Large intestine (tissue), 3 donors: ENCODE results near the gene EPHB4. TPM values are rescaled to one million over a fixed set of nuclear protein-coding genes. Genes with fewer than 3 reads are reported as not detected.
"Not testable (repeated sequence)": the region's sequence is repeated elsewhere in the genome, so short reads cannot be mapped to it uniquely, and the experiment has no call there.

ENCODE experiments used
- DNase-seq, 2 donors: peaks; one replicate each; pipeline versions ENCODE4 v3.0.0 to v3.0.0-alpha.2; 2013
- H3K27ac ChIP-seq: one replicate; pipeline ENCODE4 v1.5.1; 2013; ENCODE audit warnings: low read length
- H3K27me3 ChIP-seq: 2 replicates; pipeline ENCODE4 v1.6.1; 2013; ENCODE audit warnings: low read length; ENCODE audit not compliant: control insufficient read depth, insufficient read depth
- H3K36me3 ChIP-seq: 2 replicates; pipeline ENCODE4 v1.6.1; 2013; ENCODE audit warnings: low read length; ENCODE audit not compliant: control insufficient read depth, insufficient read depth
- H3K4me1 ChIP-seq: one replicate; pipeline ENCODE4 v1.6.1; 2013; ENCODE audit warnings: low read length; ENCODE audit not compliant: control insufficient read depth, insufficient read depth
- H3K4me3 ChIP-seq: one replicate; pipeline ENCODE4 v1.5.1; 2013; ENCODE audit warnings: low read length
- H3K9me3 ChIP-seq: one replicate; pipeline ENCODE4 v1.6.1; 2013; ENCODE audit warnings: mild to moderate bottlenecking, low read depth, low read length, moderate library complexity; ENCODE audit not compliant: control insufficient read depth
- WGBS: methylation state at CpG from one replicate; pipeline ENCODE4 v1.1.5; 2013; ENCODE audit warnings: low lambda C conversion rate; ENCODE audit not compliant: insufficient coverage; 5-methylcytosine and 5-hydroxymethylcytosine counted together
- polyA plus RNA-seq: library from polyadenylated mRNA; unstranded; fragments of 120-200 nt; gene quantifications from one replicate; pipeline ENCODE4 v1.2.1, GENCODE V29; 2013

The EPHB4 gene
- polyA plus RNA-seq, 1 donor, result 30.4 TPM

GRCh38 chr7:100785878-100786277 lies 41.4 kb downstream of the EPHB4 start:
- DNase-seq, result no peak
- no CpG with 5 or more reads among the region's 17 CpGs for WGBS
- H3K9me3 ChIP-seq, result peaks cover 10% of the 10 kb centered on the region
- H3K36me3 ChIP-seq, result no peaks in the 10 kb centered on the region
- no peak overlapping the region for H3K27ac ChIP-seq
- H3K4me3 ChIP-seq, result no peak overlapping the region
- no peaks in the 10 kb centered on the region for H3K4me1 ChIP-seq
- H3K27me3 ChIP-seq, result no peaks in the 10 kb centered on the region

- no peak for DNase-seq
- no peaks in the 10 kb centered on the region for H3K36me3 ChIP-seq
- peaks cover 10% of the 10 kb centered on the region for H3K9me3 ChIP-seq
- H3K4me1 ChIP-seq, result no peaks in the 10 kb centered on the region
- H3K27ac ChIP-seq, result no peak overlapping the region
- no peak overlapping the region for H3K4me3 ChIP-seq
- no CpG with 5 or more reads among the region's 2 CpGs for WGBS
- no peaks in the 10 kb centered on the region for H3K27me3 ChIP-seq
These were observed 43.5 kb downstream of the EPHB4 start for GRCh38 chr7:100783804-100784203.

- DNase-seq, result no peak
- WGBS, result no CpG with 5 or more reads among the region's 7 CpGs
- no peaks in the 10 kb centered on the region for H3K27me3 ChIP-seq
These were observed 46.1 kb downstream of the EPHB4 start for GRCh38 chr7:100781255-100781654.

GRCh38 chr7:100779359-100779758 lies 48.0 kb downstream of the EPHB4 start:
- H3K36me3 ChIP-seq, result no peaks in the 10 kb centered on the region
- no peaks in the 10 kb centered on the region for H3K4me1 ChIP-seq
- no peaks in the 10 kb centered on the region for H3K27me3 ChIP-seq
- DNase-seq, result no peak
- no peak overlapping the region for H3K27ac ChIP-seq
- H3K9me3 ChIP-seq, result peaks cover 5% of the 10 kb centered on the region
- WGBS, result no CpG with 5 or more reads among the region's 17 CpGs
- H3K4me3 ChIP-seq, result no peak overlapping the region

More at GRCh38 chr7:100781255-100781654, 46.1 kb downstream of the EPHB4 start:
- Histone ChIP-seq H3K9me3 (peaks cover 10% of the 10 kb centered on the region), H3K4me1 (no peaks in the 10 kb centered on the region), H3K27ac (no peak overlapping the region), H3K4me3 (no peak overlapping the region), H3K36me3 (no peaks in the 10 kb centered on the region)

GRCh38 chr7:100778061-100778621 lies 49.2 kb downstream of the EPHB4 start:
- no CpG with 5 or more reads among the region's 6 CpGs for WGBS
- Histone ChIP-seq H3K36me3 (no peaks in the 10 kb centered on the region), H3K27me3 (no peaks in the 10 kb centered on the region)

GRCh38 chr7:100773491-100773890 lies 53.8 kb downstream of the EPHB4 start:
- Histone ChIP-seq H3K4me1 (no peaks in the 10 kb centered on the region), H3K27me3 (no peaks in the 10 kb centered on the region), H3K36me3 (no peaks in the 10 kb centered on the region), H3K9me3 (no peaks in the 10 kb centered on the region), H3K4me3 (no peak overlapping the region), H3K27ac (no peak overlapping the region)
- no peak for DNase-seq
- WGBS, result no CpG with 5 or more reads among the region's 9 CpGs

More at GRCh38 chr7:100778061-100778621, 49.2 kb downstream of the EPHB4 start:
- Histone ChIP-seq H3K27ac (no peak overlapping the region), H3K4me1 (no peaks in the 10 kb centered on the region), H3K9me3 (no peaks in the 10 kb centered on the region), H3K4me3 (no peak overlapping the region)
- no peak for DNase-seq

- H3K27ac ChIP-seq, result no peak overlapping the region
- WGBS, result no CpG with 5 or more reads among the region's 7 CpGs
- no peaks in the 10 kb centered on the region for H3K27me3 ChIP-seq
- H3K9me3 ChIP-seq, result no peaks in the 10 kb centered on the region
- no peak for DNase-seq
- no peaks in the 10 kb centered on the region for H3K36me3 ChIP-seq
- H3K4me3 ChIP-seq, result no peak overlapping the region
- H3K4me1 ChIP-seq, result no peaks in the 10 kb centered on the region
These were observed 58.5 kb downstream of the EPHB4 start for GRCh38 chr7:100768784-100769183.

- Histone ChIP-seq H3K36me3 (no peaks in the 10 kb centered on the region), H3K27ac (no peak overlapping the region), H3K9me3 (no peaks in the 10 kb centered on the region), H3K27me3 (no peaks in the 10 kb centered on the region), H3K4me1 (no peaks in the 10 kb centered on the region), H3K4me3 (no peak overlapping the region)
- no CpG with 5 or more reads among the region's 16 CpGs for WGBS
- no peak for DNase-seq
These were observed 62.1 kb downstream of the EPHB4 start for GRCh38 chr7:100765250-100765649.

- no peak overlapping the region for H3K27ac ChIP-seq
- WGBS, result no CpG with 5 or more reads among the region's 10 CpGs
- DNase-seq, result no peak
- no peaks in the 10 kb centered on the region for H3K4me1 ChIP-seq
- no peaks in the 10 kb centered on the region for H3K36me3 ChIP-seq
- no peaks in the 10 kb centered on the region for H3K9me3 ChIP-seq
- no peaks in the 10 kb centered on the region for H3K27me3 ChIP-seq
- H3K4me3 ChIP-seq, result no peak overlapping the region
These were observed 62.5 kb downstream of the EPHB4 start for GRCh38 chr7:100764841-100765240.

- H3K27me3 ChIP-seq, result no peaks in the 10 kb centered on the region
- H3K36me3 ChIP-seq, result no peaks in the 10 kb centered on the region
- DNase-seq, result no peak
- H3K4me3 ChIP-seq, result no peak overlapping the region
- H3K9me3 ChIP-seq, result no peaks in the 10 kb centered on the region
- H3K27ac ChIP-seq, result no peak overlapping the region
- WGBS, result no CpG with 5 or more reads among the region's 14 CpGs
- H3K4me1 ChIP-seq, result no peaks in the 10 kb centered on the region
These were observed 63.7 kb downstream of the EPHB4 start for GRCh38 chr7:100763556-100764140.

GRCh38 chr7:100762841-100763240 lies 64.5 kb downstream of the EPHB4 start:
- H3K4me1 ChIP-seq, H3K27me3 ChIP-seq, H3K4me3 ChIP-seq, H3K27ac ChIP-seq, H3K9me3 ChIP-seq, DNase-seq, H3K36me3 ChIP-seq: not testable (repeated sequence)
- WGBS, result no CpG with 5 or more reads among the region's 5 CpGs
